Erythroblast (primary cell): ENCODE measurements around the gene EHBP1L1.

Source experiments
- GATA1 ChIP-seq: IDR thresholded peaks from 2 replicates; pipeline ENCODE4 v1.6.1; 2011; ENCODE audit warnings: low read depth, mild to moderate bottlenecking, control low read depth, low read length, moderate library complexity
- POLR2A ChIP-seq: IDR thresholded peaks from 2 replicates; pipeline ENCODE4 v1.6.1; 2011; ENCODE audit warnings: mild to moderate bottlenecking, low read length

- TF ChIP-seq POLR2A (no peak), GATA1 (no peak)
Observed at GRCh38 chr11:65604258-65604657, 28.4 kb downstream of the EHBP1L1 start.
